Retina (tissue), 1 donor: ENCODE results near the gene ZNF516.

Experiments
- DNase-seq: peaks from one replicate; pipeline ENCODE4 v3.0.0-alpha.2; 2016

ZNF516 gene

GRCh38 chr18:76317136-76317535, 177.9 kb downstream of the ZNF516 start:
- no peak for DNase-seq

DNA sequence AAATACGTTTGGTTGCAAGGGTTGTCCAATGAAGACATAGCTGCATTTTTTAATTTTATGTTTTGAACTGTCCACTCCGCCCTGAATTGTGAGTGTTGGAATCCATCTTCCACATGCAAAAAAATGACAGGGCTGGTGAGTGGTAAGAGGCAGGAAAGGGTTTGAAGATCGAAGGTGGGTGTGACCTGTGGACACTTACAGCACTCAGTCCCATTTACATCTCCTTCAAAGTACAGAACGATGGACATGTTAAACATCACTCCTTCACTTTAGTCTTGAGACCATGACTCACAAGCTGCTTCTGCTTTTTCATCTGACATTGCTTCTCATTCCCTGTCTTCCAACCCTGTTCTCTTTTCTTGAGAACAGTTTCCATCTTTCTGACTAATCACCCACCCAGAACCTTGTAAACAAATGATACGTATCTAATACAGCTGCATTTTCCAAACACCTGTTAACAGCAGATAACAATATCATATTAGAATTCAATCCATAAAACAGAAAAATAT, 179.3 kb downstream of the ZNF516 start:
- no peak for DNase-seq

- no peak for DNase-seq
Measured at GRCh38 chr18:76314496-76314895, 180.5 kb downstream of the ZNF516 start.

DNA sequence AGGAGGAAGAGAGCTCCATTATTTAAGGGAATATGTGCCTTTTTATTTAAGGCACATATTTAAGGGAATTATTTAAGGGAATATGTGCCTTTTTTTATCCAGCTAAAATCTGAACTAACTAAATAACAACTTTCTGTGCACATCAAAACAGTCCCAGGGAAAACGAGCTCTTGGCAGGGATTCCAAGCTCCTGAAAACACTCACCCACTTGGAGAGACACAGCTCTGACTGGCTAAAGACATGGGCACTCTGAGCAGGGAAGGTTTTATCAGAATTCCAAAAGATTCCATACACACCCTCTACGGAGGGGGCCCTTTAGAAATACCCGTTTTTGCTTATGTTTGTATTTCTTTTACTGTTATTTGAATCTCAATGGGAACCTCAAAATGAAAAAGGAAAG, 181.0 kb downstream of the ZNF516 start:
- DNase-seq: no peak
